HepG2 (cell line): ENCODE measurements around the gene WNT3. TPM values are rescaled to one million over a fixed set of nuclear protein-coding genes. Genes with fewer than 3 reads are reported as not detected.
A peak's percentile ranks its signal among the peaks of the same experiment; 100 is the strongest.

Source experiments
- ARNTL ChIP-seq: sonication (generic); formaldehyde crosslinking; IDR thresholded peaks from 2 replicates; pipeline ENCODE4 v1.4.0; 2020; ENCODE audit warnings: mild to moderate bottlenecking, missing genetic modification reagents
- ATRX ChIP-seq: sonication (generic); formaldehyde crosslinking; IDR thresholded peaks from 2 replicates; pipeline ENCODE4 v1.4.0; 2020; ENCODE audit warnings: missing genetic modification reagents, borderline replicate concordance
- CBX5 ChIP-seq: sonication (generic); formaldehyde crosslinking; IDR thresholded peaks from 2 replicates; pipeline ENCODE4 v1.4.0; 2020; ENCODE audit warnings: missing genetic modification reagents, borderline replicate concordance
- CEBPG ChIP-seq: IDR thresholded peaks from 2 replicates; pipeline ENCODE4 v1.6.1; 2016
- EEA1 ChIP-seq: sonication (generic); formaldehyde crosslinking; IDR thresholded peaks from 2 replicates; pipeline ENCODE4 v1.5.1; 2020; ENCODE audit warnings: mild to moderate bottlenecking, missing genetic modification reagents, borderline replicate concordance
- FOXA1 ChIP-seq, 2 experiments: fragments of 450-650 bp in 1 of 2; sonication (generic) in 1 of 2; formaldehyde crosslinking in 1 of 2; IDR thresholded peaks; 2 replicates each; pipeline versions ENCODE4 v1.4.0 to v1.6.1; 2016 to 2020; ENCODE audit warnings: missing genetic modification reagents in 1 of 2
- HCFC1 ChIP-seq: fragments of 150-350 bp; IDR thresholded peaks from 2 replicates; pipeline ENCODE4 v1.6.1; 2014; ENCODE audit warnings: low read depth, low read length
- MIER3 ChIP-seq: IDR thresholded peaks from 2 replicates; pipeline ENCODE4 v1.6.1; 2016; ENCODE audit warnings: missing compliant biosample characterization, borderline replicate concordance
- RBM39 ChIP-seq: fragments of 200-400 bp; formaldehyde crosslinking; IDR thresholded peaks from one replicate; pipeline ENCODE4 v1.6.1; 2018; ENCODE audit warnings: antibody characterized with exemption, mild to moderate bottlenecking, low read depth, low read length; ENCODE audit not compliant: poor library complexity, severe bottlenecking
- SIN3A ChIP-seq: IDR thresholded peaks from 2 replicates; pipeline ENCODE4 v1.6.1; 2011; ENCODE audit warnings: low read depth, mild to moderate bottlenecking, control low read depth, low read length, borderline replicate concordance
- SP4 ChIP-seq: sonication (generic); formaldehyde crosslinking; IDR thresholded peaks from 2 replicates; pipeline ENCODE4 v1.8.1; 2023; ENCODE audit warnings: mild to moderate bottlenecking, missing genetic modification reagents
- TBP ChIP-seq: sonication (generic); formaldehyde crosslinking; IDR thresholded peaks from 2 replicates; pipeline ENCODE4 v1.5.0; 2020; ENCODE audit warnings: missing genetic modification reagents
- ZBTB21 ChIP-seq: sonication (generic); formaldehyde crosslinking; IDR thresholded peaks from 2 replicates; pipeline ENCODE4 v1.4.0; 2020; ENCODE audit warnings: missing genetic modification reagents
- ZBTB38 ChIP-seq: sonication (generic); formaldehyde crosslinking; IDR thresholded peaks from 2 replicates; pipeline ENCODE4 v1.5.1; 2020; ENCODE audit warnings: mild to moderate bottlenecking, missing genetic modification reagents
- ZNF446 ChIP-seq: sonication (generic); formaldehyde crosslinking; IDR thresholded peaks from 2 replicates; pipeline ENCODE4 v1.5.0; 2020; ENCODE audit warnings: mild to moderate bottlenecking, missing genetic modification reagents
- ZNF543 ChIP-seq: sonication (generic); formaldehyde crosslinking; IDR thresholded peaks from 2 replicates; pipeline ENCODE4 v1.4.0; 2020; ENCODE audit warnings: mild to moderate bottlenecking, missing genetic modification reagents
- ZNF777 ChIP-seq: sonication (generic); formaldehyde crosslinking; IDR thresholded peaks from 2 replicates; pipeline ENCODE4 v1.4.0; 2020; ENCODE audit warnings: missing genetic modification reagents
- ZSCAN29 ChIP-seq: sonication (generic); formaldehyde crosslinking; conservative IDR thresholded peaks from 2 replicates; pipeline ENCODE4 v1.4.0; 2020; ENCODE audit warnings: mild to moderate bottlenecking, missing genetic modification reagents
- polyA plus RNA-seq, 8 experiments: library from polyadenylated mRNA; depleted of rRNA in 3 of 8; stranded (reverse) in 7 of 8; unstranded in 1 of 8; fragments of >200 nt; fragmentation: Illumina TruSeq in 4 of 8; extraction: Trizol in 4 of 8; gene quantifications; 2 replicates each; pipeline versions ENCODE4 v1.2.1 to v1.2.3, GENCODE V29; 2011 to 2016; ENCODE audit warnings: low read depth in 4 of 8, missing spikeins in 1 of 8, mixed read lengths in 1 of 8; ENCODE audit not compliant: insufficient read depth in 1 of 8
- total RNA-seq, 5 experiments: library from RNA; depleted of rRNA; stranded (reverse); fragments of >200 nt; fragmentation: Illumina TruSeq; extraction: Trizol; gene quantifications; 2 replicates each; pipeline ENCODE4 v1.2.3, GENCODE V29; 2016; ENCODE audit warnings: low read depth in 1 of 5
- TF ChIP-seq, protein P1 (sequence below): sonication (generic); formaldehyde crosslinking; IDR thresholded peaks from one replicate; pipeline ENCODE4 v1.5.1; 2020; ENCODE audit warnings: mild to moderate bottlenecking, missing genetic modification reagents; ENCODE audit errors: not compliant biosample characterization
- TF ChIP-seq, protein P2 (sequence below): sonication (generic); formaldehyde crosslinking; IDR thresholded peaks from 2 replicates; pipeline ENCODE4 v1.4.0; 2020; ENCODE audit warnings: mild to moderate bottlenecking, missing genetic modification reagents
- TF ChIP-seq, protein P3 (sequence below): sonication (generic); formaldehyde crosslinking; IDR thresholded peaks from 2 replicates; pipeline ENCODE4 v1.4.0; 2020; ENCODE audit warnings: missing genetic modification reagents, borderline replicate concordance

Gene WNT3
- total and polyA plus RNA-seq, 2 of the 13 experiments (the other 11 are each of a cell fraction or from before 2014, with no cell fraction given), result 8.5 to 10.3 TPM

DNA sequence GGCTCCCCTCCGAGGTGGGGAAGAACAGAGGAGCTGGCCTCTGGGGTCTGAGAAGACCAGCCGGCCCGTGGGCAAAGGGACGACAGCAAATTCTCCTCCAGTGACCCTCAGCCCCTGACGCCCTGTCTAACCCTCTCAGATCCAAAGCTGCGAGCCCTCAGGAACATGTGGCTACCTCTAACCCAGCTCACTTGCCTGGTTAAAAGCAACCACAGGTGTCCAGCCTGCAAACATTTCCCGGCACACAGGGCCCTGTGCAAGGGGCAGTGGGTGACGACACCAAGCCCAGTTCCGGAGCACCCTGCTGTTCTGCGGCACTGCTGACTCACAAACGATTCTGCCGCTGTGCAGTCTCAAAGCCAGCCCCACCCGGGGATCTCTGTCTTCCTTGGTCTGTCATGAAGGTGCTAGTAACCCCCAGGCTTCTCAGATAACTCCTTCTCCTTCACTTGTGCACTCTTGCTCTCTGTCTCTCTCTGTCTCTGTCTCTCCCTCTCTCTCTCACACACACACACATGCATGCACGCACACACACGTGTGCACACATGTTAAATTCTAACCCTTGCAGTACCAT, 23.0 kb downstream of the WNT3 start (continued):
- TF ChIP-seq, protein P1, sequence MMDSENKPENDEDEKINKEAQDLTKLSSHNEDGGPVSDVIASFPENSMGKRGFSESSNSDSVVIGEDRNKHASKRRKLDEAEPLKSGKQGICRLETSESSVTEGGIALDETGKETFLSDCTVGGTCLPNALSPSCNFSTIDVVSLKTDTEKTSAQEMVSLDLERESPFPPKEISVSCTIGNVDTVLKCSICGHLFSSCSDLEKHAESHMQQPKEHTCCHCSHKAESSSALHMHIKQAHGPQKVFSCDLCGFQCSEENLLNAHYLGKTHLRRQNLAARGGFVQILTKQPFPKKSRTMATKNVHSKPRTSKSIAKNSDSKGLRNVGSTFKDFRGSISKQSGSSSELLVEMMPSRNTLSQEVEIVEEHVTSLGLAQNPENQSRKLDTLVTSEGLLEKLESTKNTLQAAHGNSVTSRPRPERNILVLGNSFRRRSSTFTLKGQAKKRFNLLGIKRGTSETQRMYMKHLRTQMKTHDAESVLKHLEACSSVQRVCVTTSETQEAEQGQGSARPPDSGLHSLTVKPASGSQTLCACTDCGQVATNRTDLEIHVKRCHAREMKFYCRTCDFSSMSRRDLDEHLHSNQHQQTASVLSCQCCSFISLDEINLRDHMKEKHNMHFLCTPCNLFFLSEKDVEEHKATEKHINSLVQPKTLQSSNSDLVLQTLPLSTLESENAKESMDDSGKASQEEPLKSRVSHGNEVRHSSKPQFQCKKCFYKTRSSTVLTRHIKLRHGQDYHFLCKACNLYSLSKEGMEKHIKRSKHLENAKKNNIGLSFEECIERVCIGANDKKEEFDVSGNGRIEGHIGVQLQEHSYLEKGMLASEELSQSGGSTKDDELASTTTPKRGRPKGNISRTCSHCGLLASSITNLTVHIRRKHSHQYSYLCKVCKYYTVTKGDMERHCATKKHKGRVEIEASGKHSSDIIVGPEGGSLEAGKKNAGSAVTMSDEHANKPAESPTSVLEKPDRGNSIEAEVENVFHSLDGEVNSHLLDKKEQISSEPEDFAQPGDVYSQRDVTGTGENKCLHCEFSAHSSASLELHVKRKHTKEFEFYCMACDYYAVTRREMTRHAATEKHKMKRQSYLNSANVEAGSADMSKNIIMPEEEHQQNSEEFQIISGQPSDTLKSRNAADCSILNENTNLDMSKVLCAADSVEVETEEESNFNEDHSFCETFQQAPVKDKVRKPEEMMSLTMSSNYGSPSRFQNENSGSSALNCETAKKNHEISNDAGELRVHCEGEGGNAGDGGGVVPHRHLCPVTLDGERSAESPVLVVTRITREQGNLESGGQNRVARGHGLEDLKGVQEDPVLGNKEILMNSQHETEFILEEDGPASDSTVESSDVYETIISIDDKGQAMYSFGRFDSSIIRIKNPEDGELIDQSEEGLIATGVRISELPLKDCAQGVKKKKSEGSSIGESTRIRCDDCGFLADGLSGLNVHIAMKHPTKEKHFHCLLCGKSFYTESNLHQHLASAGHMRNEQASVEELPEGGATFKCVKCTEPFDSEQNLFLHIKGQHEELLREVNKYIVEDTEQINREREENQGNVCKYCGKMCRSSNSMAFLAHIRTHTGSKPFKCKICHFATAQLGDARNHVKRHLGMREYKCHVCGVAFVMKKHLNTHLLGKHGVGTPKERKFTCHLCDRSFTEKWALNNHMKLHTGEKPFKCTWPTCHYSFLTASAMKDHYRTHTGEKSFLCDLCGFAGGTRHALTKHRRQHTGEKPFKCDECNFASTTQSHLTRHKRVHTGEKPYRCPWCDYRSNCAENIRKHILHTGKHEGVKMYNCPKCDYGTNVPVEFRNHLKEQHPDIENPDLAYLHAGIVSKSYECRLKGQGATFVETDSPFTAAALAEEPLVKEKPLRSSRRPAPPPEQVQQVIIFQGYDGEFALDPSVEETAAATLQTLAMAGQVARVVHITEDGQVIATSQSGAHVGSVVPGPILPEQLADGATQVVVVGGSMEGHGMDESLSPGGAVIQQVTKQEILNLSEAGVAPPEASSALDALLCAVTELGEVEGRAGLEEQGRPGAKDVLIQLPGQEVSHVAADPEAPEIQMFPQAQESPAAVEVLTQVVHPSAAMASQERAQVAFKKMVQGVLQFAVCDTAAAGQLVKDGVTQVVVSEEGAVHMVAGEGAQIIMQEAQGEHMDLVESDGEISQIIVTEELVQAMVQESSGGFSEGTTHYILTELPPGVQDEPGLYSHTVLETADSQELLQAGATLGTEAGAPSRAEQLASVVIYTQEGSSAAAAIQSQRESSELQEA (CRISPR knock-in tag), result no peak
- no peak for TF ChIP-seq ZNF777
- TF ChIP-seq FOXA1 (IDR thresholded peaks at IDR 0.05), result no peak
- no peak for TF ChIP-seq FOXA1 (CRISPR knock-in tag; IDR thresholded peaks at IDR 0.05)
- TF ChIP-seq HCFC1, result no peak
- TF ChIP-seq ZNF446 (CRISPR knock-in tag), result no peak
- no peak for TF ChIP-seq ARNTL
- no peak for TF ChIP-seq RBM39
- 0 out of 2 replicates have a peak, but pooled peaks have one; percentile 47 for TF ChIP-seq ZNF543 (CRISPR knock-in tag)
- TF ChIP-seq MIER3 (CRISPR knock-in tag), result no peak
- peak; percentile 34; the same call in 1 of the 2 replicates for TF ChIP-seq SIN3A
- TF ChIP-seq, protein P2, sequence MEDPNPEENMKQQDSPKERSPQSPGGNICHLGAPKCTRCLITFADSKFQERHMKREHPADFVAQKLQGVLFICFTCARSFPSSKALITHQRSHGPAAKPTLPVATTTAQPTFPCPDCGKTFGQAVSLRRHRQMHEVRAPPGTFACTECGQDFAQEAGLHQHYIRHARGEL (CRISPR knock-in tag), result no peak
- no peak for TF ChIP-seq EEA1 (CRISPR knock-in tag)
- TF ChIP-seq ZSCAN29 (CRISPR knock-in tag), result no peak
- TF ChIP-seq CEBPG (CRISPR knock-in tag), result peak; percentile 71
- TF ChIP-seq ATRX (CRISPR knock-in tag), result no peak
- 0 out of 2 replicates have a peak, but pooled peaks have one; percentile 65 for TF ChIP-seq CBX5
- no peak for TF ChIP-seq ZBTB38
- no peak for TF ChIP-seq TBP (CRISPR knock-in tag)
- TF ChIP-seq, protein P3, sequence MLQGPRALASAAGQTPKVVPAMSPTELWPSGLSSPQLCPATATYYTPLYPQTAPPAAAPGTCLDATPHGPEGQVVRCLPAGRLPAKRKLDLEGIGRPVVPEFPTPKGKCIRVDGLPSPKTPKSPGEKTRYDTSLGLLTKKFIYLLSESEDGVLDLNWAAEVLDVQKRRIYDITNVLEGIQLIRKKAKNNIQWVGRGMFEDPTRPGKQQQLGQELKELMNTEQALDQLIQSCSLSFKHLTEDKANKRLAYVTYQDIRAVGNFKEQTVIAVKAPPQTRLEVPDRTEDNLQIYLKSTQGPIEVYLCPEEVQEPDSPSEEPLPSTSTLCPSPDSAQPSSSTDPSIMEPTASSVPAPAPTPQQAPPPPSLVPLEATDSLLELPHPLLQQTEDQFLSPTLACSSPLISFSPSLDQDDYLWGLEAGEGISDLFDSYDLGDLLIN, result no peak
- TF ChIP-seq ZBTB21 (CRISPR knock-in tag), result peak; percentile 79
- TF ChIP-seq SP4 (CRISPR knock-in tag), result no peak
